OCI-LY7 (cell line): ENCODE data around the gene PDZD2. TPM values are rescaled to one million over a fixed set of nuclear protein-coding genes. Genes with fewer than 3 reads are reported as not detected.

Source experiments
- BruUV-seq: library from RNA; stranded (reverse); fragments of 400-500 nt; replicated peaks from 2 replicates; lab custom pipeline; 2021; lab: Mats Ljungman, UMichigan
- CTCF ChIA-PET: fragments of 300-600 bp; sonication (Branson Sonifier 250); formaldehyde crosslinking; loops from one replicate; lab custom pipeline; 2022; ENCODE audit warnings: antibody characterized with exemption; ENCODE audit not compliant: unreplicated experiment; lab: Charles Lee
- POLR2A ChIA-PET: fragments of 300-600 bp; sonication (Branson Sonifier 250); formaldehyde crosslinking; loops from one replicate; lab custom pipeline; 2022; ENCODE audit warnings: antibody characterized with exemption; lab: Charles Lee
- DNase-seq: peaks from one replicate; pipeline ENCODE4 v3.0.0-alpha.2; 2015; ENCODE audit warnings: low spot score
- H2AFZ ChIP-seq: fragments of 200-600 bp; sonication (generic), shearing (Covaris generic); 2 replicates; pipeline ENCODE4 v1.6.1; 2014; ENCODE audit warnings: mild to moderate bottlenecking, antibody characterized with exemption, low read length, moderate library complexity
- H3K27ac ChIP-seq: fragments of 200-600 bp; sonication (generic); 2 replicates; pipeline ENCODE4 v1.5.1; 2014; ENCODE audit warnings: mixed run types, low read depth, mild to moderate bottlenecking, moderate library complexity, low read length, inconsistent platforms; ENCODE audit not compliant: poor library complexity, severe bottlenecking
- H3K36me3 ChIP-seq: fragments of 200-600 bp; sonication (generic); 2 replicates; pipeline ENCODE4 v1.6.1; 2014; ENCODE audit warnings: mild to moderate bottlenecking, antibody characterized with exemption, low read length, moderate library complexity, mixed read lengths; ENCODE audit not compliant: insufficient read depth
- H3K4me1 ChIP-seq: fragments of 200-600 bp; sonication (generic); 2 replicates; pipeline ENCODE4 v1.5.1; 2014; ENCODE audit warnings: mild to moderate bottlenecking, low read length; ENCODE audit not compliant: insufficient read depth, poor library complexity, severe bottlenecking
- H3K4me2 ChIP-seq: fragments of 200-600 bp; sonication (generic); 2 replicates; pipeline ENCODE4 v1.6.1; 2014; ENCODE audit warnings: mild to moderate bottlenecking, low read length
- H3K4me3 ChIP-seq: fragments of 200-600 bp; sonication (generic); 2 replicates; pipeline ENCODE4 v1.5.1; 2014; ENCODE audit warnings: mild to moderate bottlenecking, low read depth, low read length; ENCODE audit not compliant: poor library complexity, severe bottlenecking
- H3K79me2 ChIP-seq: fragments of 200-600 bp; sonication (generic); 2 replicates; pipeline ENCODE4 v1.6.1; 2016; ENCODE audit warnings: low read depth, mild to moderate bottlenecking, low read length, moderate library complexity, mixed read lengths; ENCODE audit not compliant: insufficient read depth
- H3K9me2 ChIP-seq: fragments of 200-600 bp; sonication (generic); 2 replicates; pipeline ENCODE4 v1.6.1; 2016; ENCODE audit warnings: mild to moderate bottlenecking, low read length, mixed read lengths; ENCODE audit not compliant: insufficient read depth
- H3K9me3 ChIP-seq: fragments of 200-600 bp; sonication (generic); 2 replicates; pipeline ENCODE4 v1.6.1; 2014; ENCODE audit warnings: mild to moderate bottlenecking, mixed run types, low read length, mixed read lengths
- H4K20me1 ChIP-seq: fragments of 200-600 bp; sonication (generic); 2 replicates; pipeline ENCODE4 v1.6.1; 2014; ENCODE audit warnings: mild to moderate bottlenecking, antibody characterized with exemption, low read length, moderate library complexity, mixed read lengths; ENCODE audit not compliant: insufficient read depth
- CTCF ChIP-seq: fragments of 200-600 bp; sonication (generic); conservative IDR thresholded peaks from 2 replicates; pipeline ENCODE4 v1.5.1; 2014; ENCODE audit warnings: mild to moderate bottlenecking, antibody characterized with exemption, low read length, moderate library complexity, mixed read lengths
- EZH2phosphoT487 ChIP-seq: fragments of 200-600 bp; sonication (generic); IDR thresholded peaks from 2 replicates; pipeline ENCODE4 v1.6.1; 2018; ENCODE audit warnings: low read depth, borderline replicate concordance, mild to moderate bottlenecking, mixed run types, antibody characterized with exemption, low read length, moderate library complexity, mixed read lengths
- intact Hi-C: fragments of 100-400 bp; cut with micrococcal nuclease; formaldehyde crosslinking; loops from one replicate; pipeline ENCODE4 v1.10.0; 2022; ENCODE audit not compliant: unreplicated experiment
- total RNA-seq, 2 experiments: library from RNA; depleted of rRNA in 1 of 2; stranded (reverse); fragments of >200 nt in 1 of 2; shearing (Covaris generic) in 1 of 2; gene quantifications; 2 replicates each; pipeline ENCODE4 v1.2.3, GENCODE V29; 2014 to 2022

The PDZD2 gene
- total RNA-seq, 2 experiments from 2014 or later: 8.6 to 10.6 TPM

DNA sequence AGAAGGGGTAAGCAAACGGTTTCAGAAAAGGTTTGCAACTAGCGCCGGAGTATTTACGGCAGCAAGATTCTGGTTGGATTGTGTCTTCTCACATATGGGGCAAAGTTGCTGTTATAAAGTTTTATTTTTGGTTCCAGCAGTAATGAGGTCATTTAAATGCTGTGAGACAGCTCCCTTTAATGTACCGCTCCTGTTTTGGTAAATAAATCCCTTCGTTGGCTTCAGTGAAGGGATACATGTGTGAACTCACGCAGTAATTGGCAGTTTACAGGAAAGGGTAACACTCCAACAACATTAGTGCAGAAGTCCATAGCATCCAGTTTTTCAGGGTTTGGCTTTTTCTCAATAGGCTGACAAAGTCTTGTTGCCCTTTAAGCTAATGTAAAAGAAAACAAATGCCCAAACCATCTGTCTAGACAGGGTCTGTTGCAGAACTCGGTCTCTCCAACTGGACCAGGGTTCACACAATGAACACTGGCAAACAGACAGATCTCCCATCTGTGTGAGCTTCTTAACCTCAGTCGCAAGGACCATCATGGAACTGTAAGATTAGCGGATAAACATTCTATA is 351.2 kb downstream of the PDZD2 start:
- Histone ChIP-seq H3K9me2 (no peaks in the 10 kb centered on the region), H3K79me2 (no peaks in the 10 kb centered on the region), H3K4me3 (no peak overlapping the region), H3K27ac (no peak overlapping the region), H2AFZ (no peak overlapping the region; the same call in 1 of the 2 replicates), H3K4me2 (no peak overlapping the region), H3K9me3 (no peaks in the 10 kb centered on the region), H4K20me1 (no peaks in the 10 kb centered on the region), H3K4me1 (peaks cover 33% of the 10 kb centered on the region), H3K36me3 (no peaks in the 10 kb centered on the region)
- BruUV-seq: no TSS peak
- TF ChIP-seq EZH2phosphoT487 (no peak), CTCF (no peak)
- CTCF ChIA-PET: no interaction called here
- POLR2A ChIA-PET: interaction anchor here (0.5 to 0.9 kb wide), 3 partner anchors 9 to 217 kb away, joined by 3 to 4 read pairs (median 3); no protein-coding TSS in a partner anchor
- intact Hi-C loops: loop anchor here (10.0 kb wide), 1 partner anchor 325 kb away; the partner anchor contains the start of gene MTMR12
- DNase-seq: no peak

DNA sequence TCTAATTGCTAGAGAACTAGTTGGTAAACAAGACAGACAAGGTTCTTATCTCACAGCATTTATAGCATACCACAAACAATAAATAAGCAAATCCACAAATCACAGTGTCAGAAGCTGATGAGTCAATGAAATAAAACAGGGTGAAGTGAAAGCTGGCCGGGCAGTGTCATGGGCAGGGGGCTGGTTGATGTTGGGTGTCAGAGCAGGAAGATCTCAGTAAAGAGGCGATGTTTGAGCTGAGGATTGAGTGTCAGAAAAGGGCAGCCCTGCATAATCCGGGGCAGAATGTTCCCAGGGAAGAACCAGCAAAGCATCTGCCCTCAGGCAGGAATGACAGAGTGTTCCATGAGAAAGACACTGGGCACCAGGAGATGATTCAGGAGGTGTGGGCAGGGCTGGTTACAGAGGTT is 351.8 kb downstream of the PDZD2 start:
- intact Hi-C loops: loop anchor here (10.0 kb wide), 1 partner anchor 324 kb away; the partner anchor contains the start of gene MTMR12
- Histone ChIP-seq H3K4me2 (no peak overlapping the region), H3K79me2 (peaks cover under 1% of the 10 kb centered on the region; the same call in 1 of the 2 replicates), H4K20me1 (no peaks in the 10 kb centered on the region), H3K9me3 (no peaks in the 10 kb centered on the region), H2AFZ (no peak overlapping the region; the same call in 1 of the 2 replicates), H3K9me2 (no peaks in the 10 kb centered on the region), H3K4me1 (peaks cover 33% of the 10 kb centered on the region), H3K36me3 (no peaks in the 10 kb centered on the region), H3K27ac (no peak overlapping the region), H3K4me3 (no peak overlapping the region)
- no peak for TF ChIP-seq CTCF
- no peak for TF ChIP-seq EZH2phosphoT487
- no peak for DNase-seq
- POLR2A ChIA-PET: interaction anchor here (0.6 to 0.9 kb wide), 3 partner anchors 9 to 253 kb away, joined by 3 to 5 read pairs (median 4); no protein-coding TSS in a partner anchor
- CTCF ChIA-PET: no interaction called here
- BruUV-seq: no TSS peak

- no peaks in the 10 kb centered on the region for H3K36me3 ChIP-seq
- no peak for DNase-seq
- intact Hi-C loops: loop anchor here (10.0 kb wide), 1 partner anchor 322 kb away; the partner anchor contains the start of gene MTMR12
- no peaks in the 10 kb centered on the region for H4K20me1 ChIP-seq
- peaks cover 46% of the 10 kb centered on the region for H3K4me1 ChIP-seq
- no peak overlapping the region for H2AFZ ChIP-seq
- H3K79me2 ChIP-seq: peaks cover 16% of the 10 kb centered on the region; the same call in 1 of the 2 replicates
- H3K9me3 ChIP-seq: no peaks in the 10 kb centered on the region
- peak overlapping the region; percentile 76 for H3K4me2 ChIP-seq
- no peaks in the 10 kb centered on the region for H3K9me2 ChIP-seq
- ChIA-PET CTCF (no interaction called here), POLR2A (interaction anchor here (1.5 kb wide), 1 partner anchor 13 kb away, joined by 4 read pairs; no protein-coding TSS in a partner anchor)
- H3K4me3 ChIP-seq: no peak overlapping the region
- no peak overlapping the region for H3K27ac ChIP-seq
- no TSS peak for BruUV-seq
- TF ChIP-seq EZH2phosphoT487: no peak
Observed at GRCh38 chr5:31992377-31992776, 353.4 kb downstream of the PDZD2 start.
